ENCODE results near the gene CDH3. TPM values are rescaled to one million over a fixed set of nuclear protein-coding genes. Genes with fewer than 3 reads are reported as not detected.

CDH3 gene
- total and polyA plus RNA-seq, 8 donors, result 1.6 to 28.6 (median 5.0) TPM; not detected in 2

DNA sequence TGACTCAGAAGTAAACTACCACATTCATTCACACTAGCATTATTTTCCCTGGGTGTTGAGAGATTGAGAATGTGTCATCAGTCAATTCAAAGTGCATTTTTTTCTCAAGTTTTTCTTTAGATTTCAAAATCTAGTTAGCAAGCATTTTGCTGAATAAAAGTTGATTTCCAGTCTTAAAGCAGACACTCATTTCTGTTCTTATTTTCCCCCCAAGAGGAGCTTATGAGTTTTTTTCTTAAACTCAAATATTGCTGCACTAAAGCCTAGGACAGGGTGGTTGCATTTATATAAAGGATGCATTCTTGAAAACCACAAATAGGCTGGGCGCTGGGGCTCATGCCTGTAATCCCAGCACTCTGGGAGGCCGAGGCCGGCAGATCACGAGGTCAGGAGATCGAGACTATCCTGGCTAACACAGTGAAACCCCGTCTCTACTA, 15.3 kb downstream of the CDH3 start:
- Histone ChIP-seq H3K36me3 (no peaks in the 10 kb centered on the region), H3K4me3 (no peak overlapping the region), H3K27ac (no peak overlapping the region), H3K9me3 (no peaks in the 10 kb centered on the region), H3K4me1 (no peaks in the 10 kb centered on the region), H3K27me3 (peaks cover 0 to 15% (median 0%) of the 10 kb centered on the region in 3 donors)
- WGBS, 5 donors, result 53 to 68% (median 65%) methylated on average over 6 of the region's 6 CpGs
- intact Hi-C loops (cut with DNase I; ENCODE audit: low total_unique reads), result no loop called here
- TF ChIP-seq, protein P1, sequence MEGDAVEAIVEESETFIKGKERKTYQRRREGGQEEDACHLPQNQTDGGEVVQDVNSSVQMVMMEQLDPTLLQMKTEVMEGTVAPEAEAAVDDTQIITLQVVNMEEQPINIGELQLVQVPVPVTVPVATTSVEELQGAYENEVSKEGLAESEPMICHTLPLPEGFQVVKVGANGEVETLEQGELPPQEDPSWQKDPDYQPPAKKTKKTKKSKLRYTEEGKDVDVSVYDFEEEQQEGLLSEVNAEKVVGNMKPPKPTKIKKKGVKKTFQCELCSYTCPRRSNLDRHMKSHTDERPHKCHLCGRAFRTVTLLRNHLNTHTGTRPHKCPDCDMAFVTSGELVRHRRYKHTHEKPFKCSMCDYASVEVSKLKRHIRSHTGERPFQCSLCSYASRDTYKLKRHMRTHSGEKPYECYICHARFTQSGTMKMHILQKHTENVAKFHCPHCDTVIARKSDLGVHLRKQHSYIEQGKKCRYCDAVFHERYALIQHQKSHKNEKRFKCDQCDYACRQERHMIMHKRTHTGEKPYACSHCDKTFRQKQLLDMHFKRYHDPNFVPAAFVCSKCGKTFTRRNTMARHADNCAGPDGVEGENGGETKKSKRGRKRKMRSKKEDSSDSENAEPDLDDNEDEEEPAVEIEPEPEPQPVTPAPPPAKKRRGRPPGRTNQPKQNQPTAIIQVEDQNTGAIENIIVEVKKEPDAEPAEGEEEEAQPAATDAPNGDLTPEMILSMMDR (IDR thresholded peaks at IDR 0.05), result no peak
- no peak for TF ChIP-seq POLR2AphosphoS5 (IDR thresholded peaks at IDR 0.05)
- no peak for TF ChIP-seq POLR2A (IDR thresholded peaks at IDR 0.05)
- TF ChIP-seq EP300 (IDR thresholded peaks at IDR 0.05), result no peak
- DNase-seq, result no peak

DNA sequence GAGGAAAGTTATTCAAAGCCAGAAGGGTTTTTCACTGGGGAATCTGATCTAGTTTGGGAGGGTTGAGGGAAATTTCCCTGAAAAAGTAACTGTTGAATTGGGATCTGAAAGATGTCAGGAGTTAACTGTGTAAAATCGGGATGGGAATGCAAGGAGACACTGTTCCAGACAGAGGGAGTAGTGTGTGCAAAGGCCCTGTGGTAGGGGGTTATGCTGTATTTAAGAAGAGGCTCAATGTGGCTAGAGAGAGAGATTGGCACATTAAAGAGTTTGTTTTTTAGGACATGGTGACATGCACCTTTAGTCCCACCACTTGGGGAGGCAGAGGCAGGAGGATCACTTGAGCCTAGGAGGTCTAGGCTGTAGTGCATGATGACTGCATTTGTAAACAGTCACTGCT, 16.9 kb downstream of the CDH3 start:
- TF ChIP-seq, protein P1 (IDR thresholded peaks at IDR 0.05), result no peak
- TF ChIP-seq EP300 (IDR thresholded peaks at IDR 0.05) (no peak), POLR2AphosphoS5 (IDR thresholded peaks at IDR 0.05) (no peak), POLR2A (IDR thresholded peaks at IDR 0.05) (no peak)
- DNase-seq, result no peak
- no peak overlapping the region for H3K4me3 ChIP-seq
- no peaks in the 10 kb centered on the region for H3K36me3 ChIP-seq
- no peak overlapping the region for H3K27ac ChIP-seq
- H3K4me1 ChIP-seq, result no peaks in the 10 kb centered on the region
- H3K27me3 ChIP-seq, result peaks cover 0 to 4% (median 0%) of the 10 kb centered on the region in 3 donors
- 86 to 100% (median 96%) methylated on average over 1 of the region's 1 CpG for WGBS, 5 donors
- intact Hi-C loops (cut with DNase I; ENCODE audit: low total_unique reads), result no loop called here
- no peaks in the 10 kb centered on the region for H3K9me3 ChIP-seq

DNA sequence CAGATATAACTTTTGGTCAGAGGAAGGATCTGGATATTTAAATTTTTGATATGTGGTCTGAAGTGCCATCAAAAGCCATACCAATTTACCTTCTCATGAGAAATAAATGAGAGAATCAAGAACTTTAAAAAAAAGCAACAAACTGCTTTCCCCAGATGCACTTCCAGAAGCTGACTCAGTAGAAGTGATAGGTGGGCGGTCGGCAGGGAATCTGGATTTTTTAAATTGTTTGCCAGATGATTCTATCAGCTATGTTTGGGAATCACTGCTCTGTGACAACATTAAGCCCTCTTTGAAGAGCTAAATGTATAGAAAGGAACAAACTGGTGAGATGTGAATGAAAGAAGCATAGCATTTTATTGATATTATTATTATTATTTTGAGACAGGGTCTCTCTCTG, 19.2 kb downstream of the CDH3 start:
- 70 to 81% (median 73%) methylated on average over 2 of the region's 2 CpGs for WGBS, 5 donors
- Histone ChIP-seq H3K4me3 (no peak overlapping the region), H3K9me3 (no peaks in the 10 kb centered on the region), H3K27me3 (no peaks in the 10 kb centered on the region), H3K4me1 (no peaks in the 10 kb centered on the region), H3K27ac (no peak overlapping the region), H3K36me3 (no peaks in the 10 kb centered on the region)
- TF ChIP-seq EP300 (IDR thresholded peaks at IDR 0.05) (no peak), POLR2AphosphoS5 (IDR thresholded peaks at IDR 0.05) (no peak), POLR2A (IDR thresholded peaks at IDR 0.05) (no peak)
- TF ChIP-seq, protein P1 (IDR thresholded peaks at IDR 0.05), result no peak
- no peak for DNase-seq
- intact Hi-C loops (cut with DNase I; ENCODE audit: low total_unique reads), result no loop called here

DNA sequence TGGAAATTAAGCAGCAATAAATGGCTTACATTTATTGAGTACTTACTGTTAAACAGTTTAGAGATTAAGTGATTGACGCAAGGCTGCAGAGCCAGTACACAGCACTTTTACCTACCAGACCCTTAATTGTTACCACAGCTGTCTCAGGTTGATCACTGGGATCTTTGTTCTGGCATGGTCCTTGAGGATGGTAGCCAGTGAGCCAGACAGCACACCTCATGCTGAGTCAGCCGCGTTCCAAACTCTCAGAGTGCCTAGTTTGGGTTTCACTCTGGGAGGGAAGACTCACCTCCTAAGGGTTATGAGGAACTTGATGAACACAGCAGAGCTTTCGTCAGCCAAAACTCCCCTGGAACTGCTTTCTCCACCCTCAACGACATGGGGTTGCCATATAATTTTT, 20.4 kb downstream of the CDH3 start:
- H3K9me3 ChIP-seq, result no peaks in the 10 kb centered on the region
- intact Hi-C loops (cut with DNase I; ENCODE audit: low total_unique reads), result no loop called here
- H3K36me3 ChIP-seq, result no peaks in the 10 kb centered on the region
- no peak overlapping the region for H3K4me3 ChIP-seq
- no peak overlapping the region for H3K27ac ChIP-seq
- no peaks in the 10 kb centered on the region for H3K4me1 ChIP-seq
- no peak for DNase-seq
- WGBS, 5 donors, result 82 to 95% (median 91%) methylated on average over 5 of the region's 5 CpGs
- H3K27me3 ChIP-seq, result no peaks in the 10 kb centered on the region
- TF ChIP-seq, protein P1 (IDR thresholded peaks at IDR 0.05), result no peak
- no peak for TF ChIP-seq EP300 (IDR thresholded peaks at IDR 0.05)
- no peak for TF ChIP-seq POLR2AphosphoS5 (IDR thresholded peaks at IDR 0.05)
- TF ChIP-seq POLR2A (IDR thresholded peaks at IDR 0.05), result no peak

All from stomach (tissue), 9 donors.